22Rv1 (cell line): ENCODE measurements around the gene PELI1.

Experiments used
- H3K27ac ChIP-seq: fragments of 450-650 bp; 2 replicates; pipeline ENCODE4 v1.5.1; 2017
- ZFX ChIP-seq: fragments of 450-650 bp; IDR thresholded peaks from 2 replicates; pipeline ENCODE4 v1.6.1; 2017; ENCODE audit warnings: antibody characterized with exemption, borderline replicate concordance
- TF ChIP-seq, protein P1 (sequence below): fragments of 450-650 bp; IDR thresholded peaks from 2 replicates; pipeline ENCODE4 v1.5.1; 2017; ENCODE audit warnings: mild to moderate bottlenecking

The PELI1 gene

DNA sequence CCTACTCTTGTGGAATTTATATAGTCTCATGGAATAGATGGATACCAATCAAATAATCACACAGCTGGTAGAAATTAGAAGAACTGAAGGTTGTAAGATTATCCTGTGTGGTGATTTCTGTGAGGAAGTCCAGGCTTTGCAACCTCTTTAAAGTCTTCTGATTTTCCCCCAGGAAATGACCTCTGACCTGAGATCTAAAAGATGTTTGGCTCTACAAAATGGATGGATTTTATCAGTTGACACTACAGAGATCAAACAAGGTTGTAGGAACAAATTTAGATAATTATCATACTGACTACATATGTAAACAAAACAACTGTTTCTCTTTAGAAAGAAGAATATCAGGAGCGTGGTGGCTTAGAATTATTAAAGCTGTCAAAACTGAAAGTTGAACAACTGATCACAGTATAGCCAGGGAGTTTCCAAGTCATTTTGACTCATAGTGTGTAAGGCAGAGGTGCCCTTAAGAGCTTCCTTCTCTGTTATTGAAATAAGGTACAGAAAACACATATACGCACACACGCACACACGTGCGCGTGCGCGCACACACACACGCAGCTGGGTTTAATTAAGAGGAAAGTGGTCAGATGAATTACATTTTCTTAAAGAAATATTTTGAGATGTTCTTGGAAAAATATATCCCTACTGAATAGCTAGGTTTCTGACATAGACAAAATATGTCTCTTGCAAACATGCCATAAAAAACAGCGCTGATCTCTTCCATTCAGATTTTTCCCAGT is 35.5 kb upstream of the PELI1 start:
- no peak for TF ChIP-seq ZFX
- TF ChIP-seq, protein P1, sequence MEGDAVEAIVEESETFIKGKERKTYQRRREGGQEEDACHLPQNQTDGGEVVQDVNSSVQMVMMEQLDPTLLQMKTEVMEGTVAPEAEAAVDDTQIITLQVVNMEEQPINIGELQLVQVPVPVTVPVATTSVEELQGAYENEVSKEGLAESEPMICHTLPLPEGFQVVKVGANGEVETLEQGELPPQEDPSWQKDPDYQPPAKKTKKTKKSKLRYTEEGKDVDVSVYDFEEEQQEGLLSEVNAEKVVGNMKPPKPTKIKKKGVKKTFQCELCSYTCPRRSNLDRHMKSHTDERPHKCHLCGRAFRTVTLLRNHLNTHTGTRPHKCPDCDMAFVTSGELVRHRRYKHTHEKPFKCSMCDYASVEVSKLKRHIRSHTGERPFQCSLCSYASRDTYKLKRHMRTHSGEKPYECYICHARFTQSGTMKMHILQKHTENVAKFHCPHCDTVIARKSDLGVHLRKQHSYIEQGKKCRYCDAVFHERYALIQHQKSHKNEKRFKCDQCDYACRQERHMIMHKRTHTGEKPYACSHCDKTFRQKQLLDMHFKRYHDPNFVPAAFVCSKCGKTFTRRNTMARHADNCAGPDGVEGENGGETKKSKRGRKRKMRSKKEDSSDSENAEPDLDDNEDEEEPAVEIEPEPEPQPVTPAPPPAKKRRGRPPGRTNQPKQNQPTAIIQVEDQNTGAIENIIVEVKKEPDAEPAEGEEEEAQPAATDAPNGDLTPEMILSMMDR, result no peak
- H3K27ac ChIP-seq, result no peak overlapping the region

DNA sequence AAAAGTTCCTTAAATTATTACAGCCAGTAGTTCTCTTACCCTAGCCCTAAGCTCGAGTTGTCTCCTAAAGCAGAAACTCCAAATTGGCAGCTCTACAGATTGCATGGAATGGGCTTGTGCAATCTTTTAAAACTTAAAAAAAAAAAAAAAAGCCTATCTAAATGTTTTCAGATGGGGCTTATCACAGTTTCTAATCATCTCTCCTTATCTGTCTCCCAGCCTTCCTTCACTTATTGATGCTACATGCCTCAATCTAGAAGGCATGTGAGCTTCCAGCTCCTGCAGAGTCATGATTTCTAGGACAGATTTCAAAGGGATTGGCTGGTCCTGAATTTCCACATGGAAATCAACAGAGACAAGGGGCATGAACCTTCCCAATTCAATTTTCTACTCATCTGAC is 33.1 kb upstream of the PELI1 start:
- no peak for TF ChIP-seq ZFX
- TF ChIP-seq, protein P1, result no peak

DNA sequence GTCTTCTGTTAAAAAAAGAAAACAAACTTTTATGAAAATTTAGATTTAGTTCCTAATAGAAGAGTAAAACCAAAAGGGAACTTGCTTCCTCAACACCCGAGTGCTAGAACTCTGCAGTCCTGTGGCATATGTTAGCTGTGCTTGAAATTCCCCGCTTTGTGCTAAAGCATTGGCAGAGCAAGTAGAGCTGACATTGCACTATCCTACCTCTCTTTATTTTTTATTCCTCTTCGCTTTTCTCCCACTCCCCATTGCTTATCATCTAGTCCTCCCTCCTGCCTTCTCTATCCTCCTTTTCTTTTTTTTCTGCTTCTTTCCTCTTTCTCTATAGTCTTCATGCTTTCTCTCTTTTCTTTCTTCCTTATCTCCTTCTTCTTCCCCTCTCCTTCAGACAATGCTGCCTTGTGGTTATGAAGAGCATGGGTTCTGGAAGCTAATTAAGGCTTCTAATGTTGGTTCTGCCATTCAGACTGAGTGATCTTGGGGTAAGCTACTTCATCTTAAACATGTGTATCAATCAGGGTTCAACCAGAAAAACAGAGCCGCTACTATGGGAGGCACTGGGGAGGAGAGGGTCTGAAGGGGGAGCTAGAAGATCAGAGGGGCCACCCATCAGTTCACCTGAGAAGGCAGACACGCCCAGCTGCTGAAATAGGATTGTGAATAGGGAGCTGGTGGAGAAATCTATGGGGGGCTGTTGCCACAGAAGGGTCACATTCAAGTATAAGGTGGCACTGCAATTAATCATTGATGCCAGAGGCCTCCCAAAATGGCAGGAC is 31.4 kb upstream of the PELI1 start:
- TF ChIP-seq ZFX, result no peak
- no peak overlapping the region for H3K27ac ChIP-seq

More for the DNA sequence above, 33.1 kb upstream of the PELI1 start:
- H3K27ac ChIP-seq, result no peak overlapping the region

DNA sequence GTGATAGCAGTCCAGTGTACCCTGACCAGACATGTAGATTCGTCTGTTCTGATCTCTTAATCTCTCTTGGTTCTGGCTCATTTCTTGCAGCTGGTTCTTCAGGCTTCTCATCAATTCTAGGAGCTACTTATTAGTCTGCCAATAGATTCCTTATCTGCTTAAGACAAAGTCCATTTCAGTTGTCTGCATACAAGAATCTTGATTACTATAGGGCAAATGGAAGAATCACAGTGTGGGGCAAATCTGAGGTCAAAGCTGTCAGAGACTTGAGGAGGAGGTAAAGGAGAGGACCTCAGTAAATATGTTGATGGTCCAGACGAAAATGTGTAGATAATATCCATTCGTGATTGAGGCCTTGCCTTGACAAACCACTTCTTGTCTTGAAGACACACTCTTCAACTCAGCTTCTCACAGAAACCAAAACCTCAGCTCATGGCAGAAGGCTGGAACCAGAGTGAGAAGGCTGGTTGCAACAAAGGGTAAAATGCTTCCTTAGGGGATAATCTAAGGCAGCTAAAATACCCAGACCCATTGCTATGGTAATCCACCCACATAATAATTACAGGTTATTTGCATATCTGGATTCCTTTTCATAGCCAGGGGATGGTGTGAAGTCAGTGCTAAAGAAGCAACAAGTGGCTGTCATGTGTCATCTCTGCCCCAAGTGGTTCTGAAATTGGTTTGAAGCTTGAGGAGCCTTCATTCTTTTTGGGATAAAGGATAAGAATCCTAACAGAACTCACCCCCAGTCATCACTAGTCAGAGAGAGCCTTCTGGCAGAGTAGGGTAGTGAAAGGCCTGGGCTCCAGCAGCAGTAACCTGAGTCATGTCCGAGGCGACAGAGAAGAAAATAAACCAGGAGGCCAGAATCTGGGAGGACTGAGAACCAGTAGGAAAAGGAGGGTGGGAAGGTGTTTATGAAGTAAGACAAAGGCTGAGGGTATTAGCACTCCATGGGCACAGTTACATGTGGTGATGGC is 29.2 kb upstream of the PELI1 start:
- no peak overlapping the region for H3K27ac ChIP-seq
- TF ChIP-seq, protein P1, result no peak
- TF ChIP-seq ZFX, result no peak

DNA sequence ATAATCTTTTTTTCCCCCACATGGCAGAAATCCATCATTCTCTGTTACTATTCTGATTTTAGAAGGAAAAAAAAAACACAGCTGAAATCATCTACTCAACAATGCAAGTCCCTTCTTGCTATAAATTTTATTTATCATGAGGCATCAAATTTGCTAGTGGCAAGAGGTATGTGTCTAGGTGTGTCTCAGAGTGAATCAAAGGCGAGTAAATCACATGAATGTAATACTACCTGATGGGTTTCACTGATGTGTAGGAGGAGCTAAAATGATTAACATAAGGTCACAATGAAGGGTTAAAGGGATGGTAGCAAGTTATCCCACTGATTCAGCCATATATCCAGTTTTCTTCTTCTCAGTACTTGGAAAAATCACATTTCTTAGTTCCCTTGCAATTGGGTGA is 24.5 kb upstream of the PELI1 start:
- no peak overlapping the region for H3K27ac ChIP-seq
- TF ChIP-seq ZFX, result no peak
- TF ChIP-seq, protein P1, result no peak

DNA sequence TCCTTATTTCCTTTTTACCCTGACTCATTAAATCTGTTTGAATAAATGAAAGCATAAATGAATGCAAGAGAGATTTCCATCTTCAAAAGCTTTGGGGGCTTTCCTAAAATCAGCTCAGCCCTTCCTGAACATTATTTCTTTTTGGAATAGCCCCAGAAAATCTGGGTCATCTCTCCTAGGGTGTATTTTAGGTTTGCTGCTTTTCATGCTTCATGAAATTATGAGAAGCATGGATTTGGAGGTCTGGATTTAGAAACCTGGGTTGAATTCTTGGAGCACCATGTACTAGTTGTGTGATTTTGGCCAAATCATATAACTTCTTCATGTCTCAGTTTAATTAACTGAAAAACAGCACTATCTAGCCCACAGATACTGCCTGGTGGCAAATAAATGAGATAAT is 24.0 kb upstream of the PELI1 start:
- no peak overlapping the region for H3K27ac ChIP-seq

More for the DNA sequence above, 24.0 kb upstream of the PELI1 start:
- TF ChIP-seq ZFX, result no peak
- TF ChIP-seq, protein P1, result no peak
